SK-N-SH treated with all-trans-retinoic acid at 6 μM for 48 hours (cell line): ENCODE results near the gene MYCBPAP.

ENCODE experiments used
- ATAC-seq: fragments of 200-7000 bp; cut with Tn5 transposase; 3 replicates; pipeline ENCODE4 v1.9.1; 2020; ENCODE audit warnings: mild to moderate bottlenecking, moderate library complexity
- ARNTL ChIP-seq: fragments of 450-650 bp; formaldehyde crosslinking; IDR thresholded peaks from 2 replicates; pipeline ENCODE4 v1.5.0; 2020; ENCODE audit warnings: low read depth, mild to moderate bottlenecking, moderate library complexity, borderline replicate concordance
- BACH2 ChIP-seq: fragments of 250-450 bp; sonication (Bioruptor Pico); IDR thresholded peaks from 2 replicates; pipeline ENCODE4 v1.9.0; 2021; ENCODE audit warnings: mild to moderate bottlenecking, borderline replicate concordance
- CREB5 ChIP-seq: fragments of 250-450 bp; sonication (Bioruptor Pico); IDR thresholded peaks from 2 replicates; pipeline ENCODE4 v1.5.1; 2020; ENCODE audit warnings: low read depth, mild to moderate bottlenecking, moderate library complexity
- CSRNP3 ChIP-seq: fragments of 250-450 bp; sonication (Bioruptor Pico); IDR thresholded peaks from 2 replicates; pipeline ENCODE4 v1.5.1; 2021; ENCODE audit warnings: mild to moderate bottlenecking, moderate library complexity
- ESRRG ChIP-seq: fragments of 250-450 bp; sonication (Bioruptor Pico); IDR thresholded peaks from 2 replicates; pipeline ENCODE4 v1.6.1; 2021; ENCODE audit warnings: mild to moderate bottlenecking
- GLIS3 ChIP-seq: fragments of 250-450 bp; sonication (Bioruptor Pico); IDR thresholded peaks from 2 replicates; pipeline ENCODE4 v1.5.0; 2020; ENCODE audit warnings: mild to moderate bottlenecking, moderate library complexity
- ISL1 ChIP-seq: fragments of 250-450 bp; sonication (Bioruptor Pico); IDR thresholded peaks from 2 replicates; pipeline ENCODE4 v2.1.2; 2022; ENCODE audit warnings: mild to moderate bottlenecking, moderate library complexity
- OSR1 ChIP-seq: fragments of 250-450 bp; sonication (Bioruptor Pico); IDR thresholded peaks from 2 replicates; pipeline ENCODE4 v1.8.0; 2022; ENCODE audit warnings: moderate library complexity, mild to moderate bottlenecking, inconsistent platforms
- PPARA ChIP-seq: fragments of 250-450 bp; sonication (Bioruptor Pico); IDR thresholded peaks from 2 replicates; pipeline ENCODE4 v1.5.0; 2020; ENCODE audit warnings: mild to moderate bottlenecking, borderline replicate concordance
- RARB ChIP-seq: fragments of 250-450 bp; sonication (Bioruptor Pico); IDR thresholded peaks from 2 replicates; pipeline ENCODE4 v1.8.0; 2021; ENCODE audit warnings: mild to moderate bottlenecking, moderate library complexity
- SNAI2 ChIP-seq: fragments of 250-450 bp; sonication (Bioruptor Pico); IDR thresholded peaks from 2 replicates; pipeline ENCODE4 v1.5.0; 2020; ENCODE audit warnings: mild to moderate bottlenecking, moderate library complexity
- TCF4 ChIP-seq: fragments of 250-450 bp; sonication (Bioruptor Pico); IDR thresholded peaks from 2 replicates; pipeline ENCODE4 v1.8.0; 2021; ENCODE audit warnings: mild to moderate bottlenecking, moderate library complexity, borderline replicate concordance
- TOX ChIP-seq: fragments of 250-450 bp; sonication (Bioruptor Pico); IDR thresholded peaks from 2 replicates; pipeline ENCODE4 v1.8.0; 2021; ENCODE audit warnings: mild to moderate bottlenecking, moderate library complexity, borderline replicate concordance
- ZC3H10 ChIP-seq: fragments of 250-450 bp; sonication (Bioruptor Pico); IDR thresholded peaks from 2 replicates; pipeline ENCODE4 v1.5.1; 2021; ENCODE audit warnings: mild to moderate bottlenecking, moderate library complexity
- ZFP3 ChIP-seq: fragments of 250-450 bp; sonication (Bioruptor Pico); IDR thresholded peaks from 2 replicates; pipeline ENCODE4 v1.5.0; 2020; ENCODE audit warnings: mild to moderate bottlenecking, moderate library complexity
- ZFP30 ChIP-seq: fragments of 450-650 bp; formaldehyde crosslinking; IDR thresholded peaks from 2 replicates; pipeline ENCODE4 v1.5.0; 2022; ENCODE audit warnings: mild to moderate bottlenecking, moderate library complexity
- ZNF565 ChIP-seq: fragments of 450-650 bp; formaldehyde crosslinking; conservative IDR thresholded peaks from 2 replicates; pipeline ENCODE4 v1.5.0; 2020; ENCODE audit warnings: low read depth, mild to moderate bottlenecking, moderate library complexity
- ZNF70 ChIP-seq: fragments of 450-650 bp; formaldehyde crosslinking; IDR thresholded peaks from 2 replicates; pipeline ENCODE4 v1.5.0; 2020; ENCODE audit warnings: mild to moderate bottlenecking, moderate library complexity
- ZNF8 ChIP-seq: fragments of 450-650 bp; formaldehyde crosslinking; IDR thresholded peaks from 2 replicates; pipeline ENCODE4 v1.5.0; 2020; ENCODE audit warnings: mild to moderate bottlenecking, moderate library complexity
- TF ChIP-seq, protein P1 (sequence below): fragments of 250-450 bp; sonication (Bioruptor Pico); IDR thresholded peaks from 2 replicates; pipeline ENCODE4 v1.5.0; 2020; ENCODE audit warnings: mild to moderate bottlenecking, moderate library complexity
- TF ChIP-seq, protein P2 (sequence below): fragments of 250-450 bp; sonication (Bioruptor Pico); IDR thresholded peaks from 2 replicates; pipeline ENCODE4 v1.8.0; 2021; ENCODE audit warnings: low read depth, mild to moderate bottlenecking, moderate library complexity, borderline replicate concordance

Gene MYCBPAP

DNA sequence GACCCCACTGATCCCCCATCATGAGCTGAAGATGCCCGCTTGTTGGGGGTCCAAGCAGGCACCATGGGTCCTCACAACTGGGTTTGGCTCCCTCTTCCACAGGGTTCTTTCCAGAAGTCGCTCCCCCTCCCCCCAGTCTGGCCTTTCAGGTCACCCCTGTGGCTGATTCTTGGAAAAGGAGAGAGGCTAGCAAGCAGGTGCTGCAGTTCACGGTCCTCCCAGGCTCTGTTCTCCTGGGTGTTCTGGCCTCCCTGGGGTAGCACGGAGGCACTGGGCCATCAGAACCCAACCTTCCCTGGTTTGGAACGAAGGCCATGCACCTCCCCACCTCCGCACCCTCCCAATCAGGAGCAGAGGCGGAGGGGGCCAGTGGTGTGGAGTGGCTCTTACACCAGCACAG is 71.2 kb downstream of the MYCBPAP start:
- ATAC-seq, result no peak
- TF ChIP-seq PPARA (CRISPR knock-in tag), result no peak
- no peak for TF ChIP-seq ZFP3 (CRISPR knock-in tag)
- no peak for TF ChIP-seq ZNF565
- TF ChIP-seq GLIS3 (CRISPR knock-in tag), result no peak
- TF ChIP-seq ESRRG (CRISPR knock-in tag), result no peak
- TF ChIP-seq CREB5, result no peak
- TF ChIP-seq TOX (CRISPR knock-in tag), result no peak
- TF ChIP-seq ARNTL, result no peak
- TF ChIP-seq RARB (CRISPR knock-in tag), result no peak
- TF ChIP-seq, protein P1, sequence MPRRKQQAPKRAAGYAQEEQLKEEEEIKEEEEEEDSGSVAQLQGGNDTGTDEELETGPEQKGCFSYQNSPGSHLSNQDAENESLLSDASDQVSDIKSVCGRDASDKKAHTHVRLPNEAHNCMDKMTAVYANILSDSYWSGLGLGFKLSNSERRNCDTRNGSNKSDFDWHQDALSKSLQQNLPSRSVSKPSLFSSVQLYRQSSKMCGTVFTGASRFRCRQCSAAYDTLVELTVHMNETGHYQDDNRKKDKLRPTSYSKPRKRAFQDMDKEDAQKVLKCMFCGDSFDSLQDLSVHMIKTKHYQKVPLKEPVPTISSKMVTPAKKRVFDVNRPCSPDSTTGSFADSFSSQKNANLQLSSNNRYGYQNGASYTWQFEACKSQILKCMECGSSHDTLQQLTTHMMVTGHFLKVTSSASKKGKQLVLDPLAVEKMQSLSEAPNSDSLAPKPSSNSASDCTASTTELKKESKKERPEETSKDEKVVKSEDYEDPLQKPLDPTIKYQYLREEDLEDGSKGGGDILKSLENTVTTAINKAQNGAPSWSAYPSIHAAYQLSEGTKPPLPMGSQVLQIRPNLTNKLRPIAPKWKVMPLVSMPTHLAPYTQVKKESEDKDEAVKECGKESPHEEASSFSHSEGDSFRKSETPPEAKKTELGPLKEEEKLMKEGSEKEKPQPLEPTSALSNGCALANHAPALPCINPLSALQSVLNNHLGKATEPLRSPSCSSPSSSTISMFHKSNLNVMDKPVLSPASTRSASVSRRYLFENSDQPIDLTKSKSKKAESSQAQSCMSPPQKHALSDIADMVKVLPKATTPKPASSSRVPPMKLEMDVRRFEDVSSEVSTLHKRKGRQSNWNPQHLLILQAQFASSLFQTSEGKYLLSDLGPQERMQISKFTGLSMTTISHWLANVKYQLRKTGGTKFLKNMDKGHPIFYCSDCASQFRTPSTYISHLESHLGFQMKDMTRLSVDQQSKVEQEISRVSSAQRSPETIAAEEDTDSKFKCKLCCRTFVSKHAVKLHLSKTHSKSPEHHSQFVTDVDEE (CRISPR knock-in tag), result no peak
- no peak for TF ChIP-seq CSRNP3 (CRISPR knock-in tag)
- TF ChIP-seq SNAI2 (CRISPR knock-in tag), result no peak
- TF ChIP-seq ISL1 (CRISPR knock-in tag), result no peak
- TF ChIP-seq ZFP30 (CRISPR knock-in tag), result no peak
- no peak for TF ChIP-seq OSR1 (CRISPR knock-in tag)
- TF ChIP-seq ZNF8, result no peak

DNA sequence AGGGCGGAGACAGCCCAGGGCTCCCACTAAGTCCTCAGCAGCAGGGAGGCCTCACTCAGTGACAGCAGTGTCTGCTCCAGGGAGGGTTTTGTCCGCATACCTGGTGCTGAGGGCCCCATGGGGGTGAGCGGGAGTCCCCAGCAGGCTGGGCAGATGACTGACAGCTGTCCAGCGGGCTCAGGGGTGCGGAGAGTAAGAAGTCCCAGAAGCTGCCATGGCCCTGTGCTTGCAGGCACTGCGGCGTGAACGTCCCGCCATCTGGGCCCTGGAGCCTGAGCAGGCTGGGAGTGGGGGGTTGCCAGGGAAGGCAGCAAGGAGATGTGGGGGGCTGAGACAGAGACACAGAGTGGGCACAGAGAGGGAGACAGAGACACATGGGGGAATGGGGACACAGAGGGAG is 72.4 kb downstream of the MYCBPAP start:
- ATAC-seq, result no peak
- TF ChIP-seq TOX (CRISPR knock-in tag) (no peak), ZNF565 (no peak), ZC3H10 (no peak), TCF4 (CRISPR knock-in tag) (no peak), RARB (CRISPR knock-in tag) (no peak), ZNF70 (CRISPR knock-in tag) (no peak), ZNF8 (no peak), PPARA (CRISPR knock-in tag) (no peak), OSR1 (CRISPR knock-in tag) (no peak), ZFP3 (CRISPR knock-in tag) (no peak), GLIS3 (CRISPR knock-in tag) (no peak), ARNTL (no peak), CSRNP3 (CRISPR knock-in tag) (no peak), ESRRG (CRISPR knock-in tag) (no peak), BACH2 (CRISPR knock-in tag) (no peak), CREB5 (no peak), SNAI2 (CRISPR knock-in tag) (no peak)
- TF ChIP-seq, protein P2, sequence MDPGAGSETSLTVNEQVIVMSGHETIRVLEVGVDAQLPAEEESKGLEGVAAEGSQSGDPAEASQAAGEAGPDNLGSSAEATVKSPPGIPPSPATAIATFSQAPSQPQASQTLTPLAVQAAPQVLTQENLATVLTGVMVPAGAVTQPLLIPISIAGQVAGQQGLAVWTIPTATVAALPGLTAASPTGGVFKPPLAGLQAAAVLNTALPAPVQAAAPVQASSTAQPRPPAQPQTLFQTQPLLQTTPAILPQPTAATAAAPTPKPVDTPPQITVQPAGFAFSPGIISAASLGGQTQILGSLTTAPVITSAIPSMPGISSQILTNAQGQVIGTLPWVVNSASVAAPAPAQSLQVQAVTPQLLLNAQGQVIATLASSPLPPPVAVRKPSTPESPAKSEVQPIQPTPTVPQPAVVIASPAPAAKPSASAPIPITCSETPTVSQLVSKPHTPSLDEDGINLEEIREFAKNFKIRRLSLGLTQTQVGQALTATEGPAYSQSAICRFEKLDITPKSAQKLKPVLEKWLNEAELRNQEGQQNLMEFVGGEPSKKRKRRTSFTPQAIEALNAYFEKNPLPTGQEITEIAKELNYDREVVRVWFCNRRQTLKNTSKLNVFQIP (CRISPR knock-in tag), result no peak
